Gastrocnemius medialis (tissue), 4 donors: ENCODE results near the gene ABCF3. TPM values are rescaled to one million over a fixed set of nuclear protein-coding genes. Genes with fewer than 3 reads are reported as not detected.

Experiments
- ATAC-seq, 2 donors: fragments of 150-250 bp; one replicate each; pipeline ENCODE4 v1.9.1; 2016
- DNase-seq, 2 donors: peaks; one replicate each; pipeline ENCODE4 v3.0.0-alpha.2; 2019
- H3K27ac ChIP-seq, 4 donors: fragments of 200-600 bp; sonication (generic); 1 replicate in 1 of 4; 2 replicates in 3 of 4; pipeline ENCODE4 v1.5.1; 2016 to 2018; ENCODE audit warnings: mild to moderate bottlenecking in 2 of 4, moderate library complexity in 1 of 4
- H3K27me3 ChIP-seq, 3 donors: fragments of 200-600 bp; sonication (generic) in 2 of 3; 1 replicate in 1 of 3; 2 replicates in 2 of 3; pipeline versions ENCODE4 v1.5.1 to v1.6.0; 2016 to 2019; ENCODE audit warnings: mild to moderate bottlenecking in 1 of 3, moderate library complexity in 1 of 3
- H3K36me3 ChIP-seq, 2 donors: fragments of 200-600 bp; sonication (generic) in 1 of 2; one replicate each; pipeline ENCODE4 v1.5.1; 2017 to 2018
- H3K4me1 ChIP-seq, 2 donors: fragments of 200-600 bp; sonication (generic) in 1 of 2; one replicate each; pipeline ENCODE4 v1.5.1; 2016 to 2017; ENCODE audit warnings: mild to moderate bottlenecking in 2 of 2
- H3K4me3 ChIP-seq, 4 donors: fragments of 200-600 bp; sonication (generic) in 3 of 4; 1 replicate in 1 of 4; 2 replicates in 3 of 4; pipeline ENCODE4 v1.5.1; 2016 to 2019; ENCODE audit warnings: mild to moderate bottlenecking in 2 of 4
- H3K9me3 ChIP-seq, 3 donors: fragments of 200-600 bp; sonication (generic) in 2 of 3; 1 replicate in 1 of 3; 2 replicates in 2 of 3; pipeline ENCODE4 v1.5.1; 2016 to 2019
- CTCF ChIP-seq, 5 experiments: fragments of 450-650 bp in 3 of 5; fragments of 200-600 bp in 2 of 5; sonication (generic) in 2 of 5; IDR thresholded peaks in 4 of 5; conservative IDR thresholded peaks in 1 of 5; 1 replicate in 4 of 5; 2 replicates in 1 of 5; pipeline ENCODE4 v1.5.1; 2016 to 2019; ENCODE audit warnings: antibody characterized with exemption in 5 of 5, mild to moderate bottlenecking in 3 of 5, moderate library complexity in 3 of 5
- POLR2A ChIP-seq, 2 donors: fragments of 450-650 bp; IDR thresholded peaks; one replicate each; pipeline ENCODE4 v1.6.1; 2017; ENCODE audit warnings: antibody characterized with exemption in 2 of 2, mild to moderate bottlenecking in 2 of 2, moderate library complexity in 2 of 2
- in situ Hi-C, 4 donors: fragments of 200-750 bp; cut with MboI; loops; one replicate each; pipeline versions ENCODE4 v1.15.0 to v1.8.0; 2017; ENCODE audit warnings: low sequenced_read_pairs in 4 of 4
- intact Hi-C: fragments of 100-400 bp; cut with DNase I; formaldehyde crosslinking; loops from one replicate; pipeline ENCODE4 v1.15.1; 2023; ENCODE audit warnings: low total_unique reads
- total RNA-seq, 4 donors: library from RNA; depleted of rRNA; stranded (reverse); fragments of >200 nt; gene quantifications; one replicate each; pipeline versions ENCODE4 v1.1.0 to v1.2.3, GENCODE V29; 2016

ABCF3 gene
- total RNA-seq, 4 donors from 2014 or later = 52.6 to 96.4 (median 63.2) TPM

- ATAC-seq = peak in 1 of 2 donors; percentile 51
- no peak for TF ChIP-seq CTCF (IDR thresholded peaks at IDR 0.05 in 4 of 5, conservative IDR thresholded peaks at IDR 0.05 in 1 of 5)
- TF ChIP-seq POLR2A (IDR thresholded peaks at IDR 0.05) = no peak
- Histone ChIP-seq H3K4me1 (no peaks in the 10 kb centered on the region), H3K27ac (no peak overlapping the region), H3K4me3 (no peak overlapping the region), H3K36me3 (peaks cover 0 to 44% of the 10 kb centered on the region in 2 donors), H3K27me3 (no peaks in the 10 kb centered on the region), H3K9me3 (no peaks in the 10 kb centered on the region)
- in situ Hi-C loops (no loop called here), intact Hi-C loops (no loop called here)
- DNase-seq = no peak
Measured at GRCh38 chr3:184196536-184196935, 10.5 kb downstream of the ABCF3 start.

GRCh38 chr3:184198509-184198908, 12.5 kb downstream of the ABCF3 start:
- Histone ChIP-seq H3K36me3 (peaks cover 0 to 24% of the 10 kb centered on the region in 2 donors), H3K4me1 (no peaks in the 10 kb centered on the region), H3K4me3 (no peak overlapping the region), H3K9me3 (no peaks in the 10 kb centered on the region), H3K27me3 (no peaks in the 10 kb centered on the region), H3K27ac (no peak overlapping the region)
- intact Hi-C loops (no loop called here), in situ Hi-C loops (no loop called here)
- no peak for TF ChIP-seq POLR2A (IDR thresholded peaks at IDR 0.05)
- no peak for TF ChIP-seq CTCF (IDR thresholded peaks at IDR 0.05 in 4 of 5, conservative IDR thresholded peaks at IDR 0.05 in 1 of 5)
- ATAC-seq = no peak
- no peak for DNase-seq

- ATAC-seq = no peak
- peaks cover 0 to 1% of the 10 kb centered on the region in 2 donors for H3K36me3 ChIP-seq
- intact Hi-C loops = no loop called here
- in situ Hi-C loops = no loop called here
- DNase-seq = no peak
- no peak for TF ChIP-seq CTCF (IDR thresholded peaks at IDR 0.05 in 4 of 5, conservative IDR thresholded peaks at IDR 0.05 in 1 of 5)
- no peak for TF ChIP-seq POLR2A (IDR thresholded peaks at IDR 0.05)
- no peaks in the 10 kb centered on the region for H3K9me3 ChIP-seq
- no peak overlapping the region for H3K27ac ChIP-seq
- no peaks in the 10 kb centered on the region for H3K4me1 ChIP-seq
- H3K4me3 ChIP-seq = no peak overlapping the region
- no peaks in the 10 kb centered on the region for H3K27me3 ChIP-seq
Measured at GRCh38 chr3:184200825-184201224, 14.8 kb downstream of the ABCF3 start.

GRCh38 chr3:184203526-184203925, 17.5 kb downstream of the ABCF3 start:
- in situ Hi-C loops = no loop called here
- Histone ChIP-seq H3K27me3 (no peaks in the 10 kb centered on the region), H3K9me3 (no peaks in the 10 kb centered on the region), H3K4me1 (no peaks in the 10 kb centered on the region), H3K27ac (no peak overlapping the region), H3K36me3 (no peaks in the 10 kb centered on the region), H3K4me3 (no peak overlapping the region)
- no peak for TF ChIP-seq CTCF (IDR thresholded peaks at IDR 0.05 in 4 of 5, conservative IDR thresholded peaks at IDR 0.05 in 1 of 5)
- TF ChIP-seq POLR2A (IDR thresholded peaks at IDR 0.05) = no peak
- ATAC-seq = no peak
- intact Hi-C loops = no loop called here
- no peak for DNase-seq
